COLO829 (cell line): ENCODE measurements around the gene NTF3.

ENCODE experiments used
- DNase-seq: peaks from one replicate; pipeline ENCODE4 v3.0.0; 2012; ENCODE audit warnings: low spot score

The NTF3 gene

DNA sequence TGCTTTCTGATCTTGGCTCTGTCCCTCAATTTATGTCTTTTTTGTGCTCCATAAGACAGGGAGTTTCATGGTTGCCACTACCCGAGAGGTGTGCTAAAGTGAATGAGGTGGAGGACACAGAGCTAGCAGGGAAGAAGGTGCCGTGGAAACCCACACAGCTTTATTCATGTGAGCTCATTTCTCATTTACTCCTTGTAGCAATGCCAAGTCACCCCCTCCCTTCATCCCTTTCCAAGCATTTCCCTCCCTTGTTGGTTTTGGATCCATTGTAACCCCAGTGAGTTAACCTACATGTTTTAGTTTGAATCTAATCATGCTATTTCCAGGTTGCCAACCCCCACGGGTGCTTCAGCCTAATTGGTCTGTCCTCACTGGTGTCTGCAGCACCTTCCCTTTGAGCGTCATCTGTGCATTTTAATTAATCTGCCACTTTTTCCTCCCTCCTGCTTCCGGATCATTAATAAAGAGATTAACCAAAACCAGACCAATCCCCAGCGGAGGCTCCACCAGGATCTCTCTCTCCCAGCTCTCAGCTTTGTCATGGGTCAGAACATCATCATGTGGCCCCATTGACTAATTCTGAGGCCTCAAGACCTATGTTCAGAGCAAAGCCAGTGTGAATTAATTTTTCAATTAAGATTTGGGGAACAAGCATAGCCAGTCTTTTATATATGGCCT lies 56.2 kb downstream of the NTF3 start:
- DNase-seq, result no peak

DNA sequence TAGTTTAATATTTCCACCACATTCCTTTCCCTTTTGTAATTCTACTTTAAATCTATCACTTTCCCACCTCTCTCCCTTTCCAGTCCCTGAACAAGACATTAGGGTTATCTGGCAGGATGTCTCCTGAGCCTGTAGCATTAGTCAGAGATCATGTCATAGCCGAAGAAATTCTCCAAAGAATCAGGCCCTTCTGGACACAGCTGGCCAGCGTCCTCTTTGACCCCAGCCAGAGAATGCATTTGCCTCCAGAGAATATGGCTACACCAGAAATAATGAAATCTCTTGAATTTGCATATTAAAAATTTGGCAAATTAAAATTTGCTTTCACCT lies 56.7 kb downstream of the NTF3 start:
- no peak for DNase-seq

DNA sequence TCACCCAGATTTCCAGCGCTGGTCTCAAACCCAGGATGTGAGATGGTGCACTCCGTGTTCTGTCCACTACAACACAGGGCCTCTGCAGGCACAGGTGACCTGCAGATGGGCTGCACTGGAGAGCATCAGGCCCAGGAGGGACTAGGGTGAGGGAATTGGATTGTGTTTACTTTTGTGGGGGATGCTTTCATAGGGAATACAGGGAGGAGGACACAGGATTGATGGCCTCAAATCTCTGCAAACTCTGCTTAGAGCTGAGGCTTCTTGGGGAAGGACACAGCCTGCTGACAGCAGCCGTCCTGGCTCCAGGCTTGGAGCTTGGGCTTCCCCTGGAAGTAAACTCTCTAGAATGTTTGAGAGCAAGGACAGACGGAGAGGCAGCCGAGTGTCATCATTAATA lies 57.1 kb downstream of the NTF3 start:
- no peak for DNase-seq

DNA sequence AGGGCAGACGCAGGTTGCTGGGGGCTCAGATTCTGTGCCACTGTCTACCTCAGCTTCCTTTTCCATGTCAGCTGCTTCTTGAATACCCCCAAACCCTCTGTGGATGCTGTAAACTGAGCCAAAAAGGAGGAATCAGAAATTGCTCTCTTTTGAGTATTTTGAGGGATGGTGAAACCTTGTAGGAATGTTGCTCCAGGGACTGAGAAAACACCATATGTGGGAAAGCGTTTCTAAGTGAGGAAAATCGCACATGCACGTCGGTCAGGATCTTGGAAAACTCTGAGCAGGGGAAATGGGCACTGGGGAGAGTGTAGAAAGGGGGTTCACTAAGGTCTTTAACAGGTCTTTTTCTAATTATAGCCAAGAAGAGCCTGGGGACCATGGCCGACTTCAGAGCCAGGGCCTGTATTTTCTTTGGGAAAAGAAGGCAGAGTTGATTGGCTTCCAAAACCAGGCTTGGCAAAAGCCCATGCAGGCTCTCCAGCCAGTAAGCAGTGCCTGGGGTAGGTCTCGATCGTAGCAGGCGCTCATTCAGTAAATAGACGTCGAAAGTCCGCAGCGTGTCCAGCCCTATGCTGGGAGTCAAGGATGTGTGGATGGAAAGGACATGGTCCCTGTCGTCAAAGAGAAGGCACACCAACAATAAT lies 58.0 kb downstream of the NTF3 start:
- no peak for DNase-seq

DNA sequence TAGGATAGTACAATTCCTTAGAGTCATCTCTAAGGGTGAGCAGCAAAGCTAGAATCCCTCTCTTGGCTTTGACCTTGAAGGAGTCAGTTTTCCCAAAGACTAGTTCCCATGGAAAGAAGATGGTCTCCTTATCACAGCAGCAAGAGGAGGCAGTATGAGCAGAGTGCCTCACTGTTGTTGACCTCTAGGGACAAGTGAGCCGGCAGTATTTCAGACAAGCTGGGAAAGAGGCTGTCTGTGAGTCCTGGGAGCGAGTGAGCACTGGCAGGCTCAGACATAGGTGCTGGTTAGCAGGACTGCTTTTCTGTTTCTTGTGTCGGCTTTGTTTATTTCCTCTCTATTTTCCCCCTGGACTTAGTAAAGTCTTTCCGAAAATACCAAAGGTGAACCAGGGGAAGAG lies 60.7 kb downstream of the NTF3 start:
- DNase-seq, result no peak

DNA sequence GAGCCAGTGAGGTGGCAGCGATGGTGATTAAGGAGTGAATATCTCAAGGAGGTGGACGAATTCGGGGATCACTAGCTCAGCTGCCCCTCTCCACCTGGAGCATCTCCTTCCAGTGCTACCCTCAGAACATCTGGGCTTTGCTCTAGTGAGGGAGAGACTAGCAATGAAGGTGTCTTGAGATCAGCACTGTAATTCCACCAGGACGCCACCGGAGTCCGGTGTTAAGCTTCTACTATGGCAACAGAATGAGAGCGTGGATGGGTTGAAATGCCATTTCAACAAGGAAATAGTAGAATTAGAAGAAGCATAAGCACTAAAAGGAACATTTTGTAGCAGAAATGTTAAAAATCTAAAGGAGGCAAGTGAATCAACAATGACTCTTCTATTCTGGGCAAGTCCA lies 61.1 kb downstream of the NTF3 start:
- DNase-seq, result no peak

DNA sequence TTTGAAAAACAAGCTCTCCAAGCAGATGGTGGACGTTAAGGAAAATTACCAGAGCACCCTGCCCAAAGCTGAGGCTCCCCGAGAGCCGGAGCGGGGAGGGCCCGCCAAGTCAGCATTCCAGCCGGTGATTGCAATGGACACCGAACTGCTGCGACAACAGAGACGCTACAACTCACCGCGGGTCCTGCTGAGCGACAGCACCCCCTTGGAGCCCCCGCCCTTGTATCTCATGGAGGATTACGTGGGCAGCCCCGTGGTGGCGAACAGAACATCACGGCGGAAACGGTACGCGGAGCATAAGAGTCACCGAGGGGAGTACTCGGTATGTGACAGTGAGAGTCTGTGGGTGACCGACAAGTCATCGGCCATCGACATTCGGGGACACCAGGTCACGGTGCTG lies 62.4 kb downstream of the NTF3 start:
- DNase-seq, result no peak

DNA sequence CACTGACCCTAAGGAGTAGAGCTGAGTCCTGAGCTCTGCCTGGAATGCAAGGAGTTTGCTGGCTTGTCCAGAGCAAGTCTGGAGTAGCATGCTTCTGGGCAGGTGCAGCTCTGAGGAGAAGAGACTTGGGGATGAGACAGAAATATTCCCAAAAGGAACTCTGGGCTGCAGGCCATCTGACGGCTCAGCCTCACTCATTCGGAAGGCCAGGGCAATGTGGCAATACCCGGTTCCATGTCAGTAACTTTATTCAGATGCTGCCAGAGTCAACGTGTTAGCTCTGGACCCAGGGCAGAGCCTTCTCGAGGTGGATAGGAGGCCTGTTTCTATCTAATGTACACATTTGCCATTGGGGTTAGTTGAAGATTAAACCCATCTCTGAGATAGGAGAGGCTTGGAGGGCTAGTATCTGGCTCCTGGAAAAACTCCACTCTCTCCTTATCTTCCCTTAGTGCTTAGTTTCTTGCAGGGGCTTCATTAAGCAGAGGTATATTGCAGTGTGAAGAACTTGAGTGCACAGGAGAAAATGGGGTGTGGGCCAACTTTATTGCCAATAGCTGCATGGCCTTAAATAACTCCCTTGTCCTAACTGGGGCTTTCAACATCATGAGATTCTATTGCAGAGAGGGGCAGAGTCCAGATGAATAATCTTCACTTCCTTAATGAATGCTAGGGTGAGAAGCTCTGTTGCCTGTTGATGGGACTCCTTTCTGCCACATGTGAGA lies 65.6 kb downstream of the NTF3 start:
- DNase-seq, result no peak

DNA sequence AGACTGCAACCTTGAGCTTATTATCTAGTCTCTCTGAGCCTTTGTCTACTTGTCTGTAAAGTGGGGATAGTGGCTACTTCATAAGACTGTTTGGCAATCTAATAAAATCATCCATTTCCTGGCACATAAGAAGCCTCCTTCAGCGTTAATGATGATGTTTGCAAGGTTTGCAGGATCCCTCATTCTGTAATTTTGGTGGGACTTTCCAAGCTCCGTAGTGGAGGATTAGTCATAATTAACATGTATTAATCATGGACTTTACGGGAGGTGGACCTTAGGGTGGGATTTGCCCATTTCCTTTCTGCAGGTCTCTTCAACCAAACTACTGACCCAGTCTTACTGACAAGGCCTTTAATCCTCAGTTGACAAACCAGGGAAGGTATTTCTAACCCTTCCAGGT lies 66.2 kb downstream of the NTF3 start:
- no peak for DNase-seq

DNA sequence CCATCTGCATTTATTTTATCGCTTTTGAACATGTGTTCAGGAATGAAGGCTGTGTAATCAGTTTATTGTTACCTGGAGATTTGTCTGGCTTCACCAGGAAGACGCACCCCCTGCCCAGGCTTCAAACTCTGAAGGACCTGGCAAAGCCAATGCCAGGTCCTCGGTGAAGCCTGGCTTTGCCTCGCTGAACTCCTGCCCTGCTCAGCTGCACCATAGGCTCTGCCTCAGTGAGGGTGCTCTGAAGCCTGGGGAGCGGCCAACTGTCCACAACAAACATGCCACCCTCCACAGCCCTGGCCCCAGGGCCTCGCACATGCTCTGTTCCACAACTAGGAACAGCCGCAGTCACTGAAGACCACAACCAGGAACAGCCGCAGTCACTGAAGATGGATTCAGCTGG lies 66.9 kb downstream of the NTF3 start:
- no peak for DNase-seq

DNA sequence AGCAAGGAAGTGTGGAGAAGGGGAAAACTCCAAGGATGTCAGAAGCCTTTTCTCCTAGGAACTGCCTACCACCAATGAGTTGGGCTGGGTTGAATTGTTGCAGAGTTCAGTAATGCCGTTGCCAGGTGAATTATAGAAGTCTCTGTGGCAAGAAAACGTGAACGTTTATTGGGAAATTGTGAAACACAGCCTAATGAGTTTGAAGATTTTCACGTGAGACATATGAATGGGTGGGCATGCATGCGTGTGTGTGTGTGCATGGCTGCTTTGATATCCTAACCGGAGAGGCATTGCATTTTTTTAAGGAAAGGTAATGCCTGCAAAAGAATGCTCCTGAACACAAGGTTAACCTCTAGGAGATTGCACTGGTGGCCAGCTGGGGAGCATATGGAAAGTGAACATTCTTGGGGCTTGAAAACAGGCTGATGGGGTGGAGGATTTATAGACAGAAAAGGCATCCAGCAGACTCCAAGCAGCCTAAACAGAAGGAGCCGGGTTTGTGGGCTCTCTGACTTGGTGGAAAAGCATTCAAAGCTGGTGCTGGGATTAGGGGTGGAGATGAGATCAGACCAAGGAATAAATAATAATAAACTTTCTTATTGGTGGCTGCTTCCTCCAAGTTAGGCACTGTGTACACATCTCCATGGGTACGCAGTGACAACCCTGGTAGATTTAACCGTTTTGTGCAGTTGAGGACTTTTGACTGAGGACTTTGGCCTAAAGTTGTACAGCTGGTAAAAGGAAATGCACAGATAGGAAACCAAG lies 67.8 kb downstream of the NTF3 start:
- no peak for DNase-seq

DNA sequence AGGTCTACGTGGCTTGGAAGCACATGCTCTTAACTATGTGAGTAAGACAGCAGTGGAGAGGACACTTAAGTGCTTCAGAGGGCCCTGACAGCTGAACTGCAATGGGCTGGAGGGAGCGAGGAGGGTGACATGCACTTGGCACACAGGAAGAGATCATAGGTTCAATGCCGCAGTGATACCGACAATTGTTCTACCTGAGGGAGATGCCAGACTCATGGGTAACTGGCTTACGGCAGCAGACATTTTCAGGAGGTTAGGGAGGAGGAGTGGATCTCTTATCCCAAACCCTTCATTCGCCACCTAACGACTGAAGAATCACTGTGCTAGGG lies 68.4 kb downstream of the NTF3 start:
- DNase-seq, result no peak

DNA sequence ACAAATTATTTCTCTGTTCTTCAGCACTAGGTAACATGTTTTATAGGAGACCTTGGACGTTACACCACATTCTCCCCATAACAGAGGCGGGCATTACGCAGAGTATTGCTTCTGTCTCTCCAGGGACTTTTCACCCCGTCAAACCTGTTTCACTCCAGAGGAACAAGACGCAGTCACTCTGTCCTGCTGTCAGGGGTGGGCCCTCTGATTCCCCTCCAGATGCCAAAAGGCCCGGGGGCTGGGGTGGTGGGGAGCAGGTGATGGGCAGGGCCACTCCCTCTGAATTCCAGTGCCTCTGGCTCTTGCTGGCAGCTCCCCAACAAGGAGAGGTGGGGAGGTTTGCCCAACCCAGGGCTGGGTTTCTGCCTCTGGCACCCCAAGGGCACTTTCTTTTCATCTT lies 71.9 kb downstream of the NTF3 start:
- DNase-seq, result no peak

DNA sequence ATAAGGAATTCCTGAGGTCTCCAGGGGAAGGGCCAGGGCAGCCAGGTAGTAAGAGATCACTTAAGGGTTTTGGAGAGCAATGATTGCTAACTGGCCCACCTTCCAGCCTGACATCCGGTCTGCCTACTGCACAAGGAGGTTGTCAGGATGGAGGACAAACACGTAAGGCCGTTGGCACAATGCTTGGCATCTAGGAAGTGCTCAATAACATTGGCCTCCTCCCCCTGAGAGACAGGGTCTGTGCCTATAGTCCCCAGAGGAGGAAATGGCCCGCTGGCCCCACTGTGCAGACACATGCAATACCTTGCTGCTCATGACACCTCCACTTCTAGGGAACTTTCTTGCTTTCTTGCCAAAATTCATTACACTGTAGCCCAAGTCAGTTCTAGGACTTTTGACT lies 73.2 kb downstream of the NTF3 start:
- no peak for DNase-seq

DNA sequence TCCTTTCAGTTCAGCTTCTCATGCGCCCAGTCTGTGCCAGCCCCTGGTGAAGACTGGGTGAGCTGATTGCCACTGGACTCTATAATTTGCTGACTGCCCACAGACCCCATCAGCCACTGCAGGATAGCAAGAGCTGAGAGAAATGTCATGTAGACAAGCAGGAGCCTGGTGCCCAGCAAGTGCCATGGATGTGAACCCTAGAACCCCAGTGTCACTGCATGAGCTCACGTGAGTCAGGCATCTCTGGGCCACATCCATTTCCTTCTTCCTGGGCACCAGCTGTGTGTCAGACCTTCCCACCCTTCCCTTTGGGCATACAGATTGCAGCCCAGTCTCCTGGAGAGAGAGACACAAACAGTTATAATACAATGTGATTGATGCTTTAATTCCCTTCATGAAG lies 73.8 kb downstream of the NTF3 start:
- DNase-seq, result no peak

DNA sequence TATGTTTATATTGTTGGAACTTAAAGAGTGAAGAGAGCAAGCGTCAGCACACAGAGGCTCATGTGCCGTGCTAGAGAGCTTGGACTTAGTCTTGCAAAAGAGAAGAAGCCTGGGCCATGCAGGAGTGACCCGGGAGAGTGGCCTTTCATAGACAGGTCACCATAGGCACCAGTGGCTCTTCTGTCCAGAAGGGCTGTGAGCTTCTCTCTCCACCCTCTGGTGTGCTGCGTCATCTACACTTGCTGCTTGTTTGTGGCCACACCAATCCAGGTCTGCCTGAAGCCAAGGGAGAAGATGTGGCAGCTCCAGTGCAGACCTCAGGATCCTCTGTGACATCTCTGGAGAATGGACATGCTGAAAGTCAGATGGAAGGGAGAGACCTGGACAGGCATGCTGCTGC lies 74.4 kb downstream of the NTF3 start:
- DNase-seq, result no peak

DNA sequence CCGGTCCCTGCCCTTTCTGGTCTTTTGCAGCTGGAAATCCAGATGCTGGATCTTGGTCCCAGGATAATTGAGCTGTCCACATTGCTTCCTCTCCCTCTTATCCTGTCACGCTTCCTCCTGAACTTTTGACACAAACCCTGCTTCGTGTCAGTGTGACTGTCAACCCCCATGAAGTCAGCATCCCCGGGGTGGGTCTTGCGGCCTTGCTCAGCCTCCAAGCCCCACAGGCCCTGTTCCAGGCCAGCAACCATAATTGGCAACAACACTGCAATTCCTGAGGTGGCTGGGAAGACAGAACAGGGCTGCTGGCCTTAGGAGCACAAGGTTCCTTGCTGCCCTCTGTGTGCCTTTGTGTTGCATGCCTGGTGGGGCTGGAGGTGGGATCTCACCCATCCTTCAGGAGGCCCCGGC lies 74.9 kb downstream of the NTF3 start:
- DNase-seq, result no peak

DNA sequence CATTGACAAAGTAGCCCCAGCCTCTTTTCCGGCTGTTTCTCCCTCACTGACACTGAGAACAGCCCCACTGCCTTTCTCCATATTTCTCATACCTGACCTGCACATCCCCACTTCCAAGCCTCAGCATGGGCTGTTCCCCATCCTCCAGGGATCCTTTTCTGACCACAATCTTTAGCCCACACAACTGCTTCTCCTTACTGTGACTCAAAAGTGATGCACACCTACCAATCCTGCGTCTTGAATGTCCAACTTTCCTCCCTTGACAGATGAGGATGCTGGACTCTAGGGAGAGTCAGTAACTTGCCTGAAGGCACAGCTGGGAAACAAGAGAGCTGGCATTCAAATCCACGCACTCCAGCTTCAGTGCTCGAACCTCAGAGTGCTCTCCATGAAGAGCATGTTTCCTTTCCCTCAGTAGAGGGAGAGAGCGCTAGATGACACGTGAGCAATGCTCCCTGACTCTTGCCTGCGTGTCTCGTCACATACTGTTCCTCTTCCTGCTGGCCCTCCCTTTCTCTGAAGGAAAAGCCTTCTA lies 75.6 kb downstream of the NTF3 start:
- DNase-seq, result no peak

DNA sequence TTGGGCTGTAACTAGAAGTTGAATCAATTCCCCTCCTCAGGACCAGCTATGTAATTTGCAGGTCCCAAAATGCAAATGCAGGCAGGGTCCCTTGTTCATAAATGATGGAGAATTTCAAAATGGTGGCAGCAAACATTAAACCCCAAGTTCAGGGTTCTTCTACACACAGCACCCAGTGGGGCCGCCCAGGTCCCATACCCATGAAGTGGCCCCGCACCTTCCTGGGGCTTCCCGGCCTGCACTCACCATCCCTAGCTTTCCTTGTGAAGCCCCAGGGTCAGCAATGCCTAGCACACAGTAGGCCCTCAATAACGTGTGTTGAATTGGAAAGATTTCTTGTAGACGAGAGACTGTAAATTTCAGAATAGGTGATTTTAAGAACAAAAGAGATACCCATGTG lies 76.0 kb downstream of the NTF3 start:
- no peak for DNase-seq

DNA sequence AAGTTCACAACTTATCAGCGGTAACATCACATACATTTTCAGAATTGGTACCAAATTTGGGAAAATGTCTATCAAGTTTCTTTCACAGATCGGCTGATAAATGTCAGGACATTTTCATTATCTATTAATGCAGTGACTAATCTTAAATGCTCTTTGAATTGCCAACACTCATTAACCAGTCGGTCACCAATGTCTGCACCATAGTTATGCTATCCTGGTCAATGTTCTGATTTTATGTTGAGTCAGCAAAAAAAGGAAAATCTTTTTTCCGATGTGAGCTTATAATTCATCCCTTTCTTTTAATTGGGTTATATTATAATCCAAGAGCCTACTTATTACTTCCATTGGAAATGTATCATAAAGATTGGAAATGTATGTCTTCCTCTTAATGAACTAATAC lies 77.2 kb downstream of the NTF3 start:
- DNase-seq, result no peak

DNA sequence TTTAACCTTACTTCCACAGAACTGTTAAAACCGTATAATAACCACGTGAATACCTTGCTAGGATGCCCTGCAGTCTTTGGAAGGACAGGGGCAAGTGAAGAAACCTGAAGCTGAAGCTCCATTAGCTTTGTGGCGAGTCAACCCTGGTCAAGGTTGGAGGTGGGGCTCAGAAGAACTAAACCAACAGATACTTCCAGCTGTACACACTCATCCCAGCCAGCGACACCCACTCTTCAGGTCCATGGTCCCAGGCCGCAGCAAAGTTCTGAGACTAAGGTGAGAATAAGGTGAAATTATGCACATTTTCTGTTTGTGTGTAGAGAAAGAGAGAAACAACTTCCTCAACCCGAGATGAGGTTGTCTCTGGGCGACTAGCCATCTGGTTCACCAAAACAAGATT lies 77.6 kb downstream of the NTF3 start:
- no peak for DNase-seq

DNA sequence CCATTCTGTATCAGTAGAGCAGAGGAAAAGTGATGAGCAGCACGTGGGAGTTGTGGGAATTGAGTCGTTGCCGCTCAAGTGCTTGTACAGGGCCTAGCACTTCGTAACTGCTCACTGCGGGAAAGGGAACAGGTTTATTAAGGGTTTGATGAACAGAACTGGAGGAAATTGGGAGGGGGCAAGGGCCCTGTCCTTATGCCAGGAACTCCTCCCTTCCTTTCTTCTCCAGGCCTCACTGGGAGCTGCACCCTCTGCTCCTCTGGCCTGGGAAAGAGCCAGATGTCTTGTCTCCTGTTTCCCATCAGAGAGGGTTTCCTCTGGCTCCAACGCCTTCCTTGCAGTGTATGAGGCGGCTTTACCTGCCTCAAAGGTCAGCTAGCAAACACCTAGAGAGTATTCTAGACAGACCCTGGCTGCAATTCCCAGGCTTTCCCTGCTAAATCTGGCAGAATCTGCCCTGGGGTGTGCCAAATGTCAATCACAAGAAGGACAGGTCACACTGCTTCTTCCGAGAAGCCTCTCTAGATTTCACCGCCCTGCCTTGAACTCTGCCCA lies 78.4 kb downstream of the NTF3 start:
- DNase-seq, result no peak

DNA sequence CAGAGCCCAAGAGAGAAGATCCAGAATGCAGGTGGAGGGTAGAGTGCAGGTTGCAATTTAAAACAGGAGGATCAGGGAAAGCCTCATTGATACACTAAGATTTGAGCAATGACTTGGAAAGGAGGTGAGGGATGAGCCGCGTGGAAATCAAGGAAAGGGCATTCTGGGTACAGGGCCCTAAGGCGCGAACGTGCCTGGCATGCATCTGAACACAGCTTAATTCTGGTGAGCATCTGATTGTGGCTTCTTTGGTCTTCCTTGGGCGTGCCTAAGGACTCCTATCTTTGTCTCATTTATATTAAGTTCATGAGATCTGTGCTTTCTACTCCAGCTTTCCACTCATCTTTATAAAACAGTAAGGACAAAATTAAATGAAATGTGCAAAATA lies 79.3 kb downstream of the NTF3 start:
- no peak for DNase-seq
